ENCODE results near the gene TC2N.
"Not testable (repeated sequence)": the region's sequence is repeated elsewhere in the genome, so short reads cannot be mapped to it uniquely, and the experiment has no call there.

The TC2N gene

GRCh38 chr14:91888641-91889476 is 21.5 kb upstream of the TC2N start:
- no peak for DNase-seq

- no peak for DNase-seq
Measured at GRCh38 chr14:91886961-91887360, 19.6 kb upstream of the TC2N start.

- DNase-seq = no peak
Measured at GRCh38 chr14:91885839-91886238, 18.5 kb upstream of the TC2N start.

GRCh38 chr14:91885113-91885712 is 17.9 kb upstream of the TC2N start:
- no peak for DNase-seq

- DNase-seq = no peak
Measured at GRCh38 chr14:91884664-91885063, 17.3 kb upstream of the TC2N start.

- no peak for DNase-seq
Measured at GRCh38 chr14:91883753-91884152, 16.4 kb upstream of the TC2N start.

GRCh38 chr14:91882776-91883175 is 15.4 kb upstream of the TC2N start:
- DNase-seq = no peak

GRCh38 chr14:91882369-91882768 is 15.0 kb upstream of the TC2N start:
- DNase-seq = no peak

GRCh38 chr14:91879196-91879595 is 11.9 kb upstream of the TC2N start:
- DNase-seq = no peak

- no peak for DNase-seq
Measured at GRCh38 chr14:91878274-91878673, 10.9 kb upstream of the TC2N start.

GRCh38 chr14:91877376-91877915 is 10.1 kb upstream of the TC2N start:
- DNase-seq = no peak

- DNase-seq = no peak
Measured at GRCh38 chr14:91876492-91876891, 9.2 kb upstream of the TC2N start.

- no peak for DNase-seq
Measured at GRCh38 chr14:91875525-91876286, 8.4 kb upstream of the TC2N start.

- no peak for DNase-seq
Measured at GRCh38 chr14:91873471-91874415, 6.4 kb upstream of the TC2N start.

GRCh38 chr14:91872517-91873470 is 5.5 kb upstream of the TC2N start:
- no peak for DNase-seq

- no peak for DNase-seq
Measured at GRCh38 chr14:91872011-91872501, 4.7 kb upstream of the TC2N start.

GRCh38 chr14:91871401-91871800 is 4.1 kb upstream of the TC2N start:
- not testable (repeated sequence) for DNase-seq

- no peak for DNase-seq
Measured at GRCh38 chr14:91870890-91871289, 3.6 kb upstream of the TC2N start.

GRCh38 chr14:91870001-91870400 is 2.7 kb upstream of the TC2N start:
- DNase-seq = peak; percentile 42

- DNase-seq = no peak
Measured at GRCh38 chr14:91869556-91869955, 2.2 kb upstream of the TC2N start.
